ENCODE measurements around the gene CD151. TPM values are rescaled to one million over a fixed set of nuclear protein-coding genes. Genes with fewer than 3 reads are reported as not detected.

CD151 gene
- total RNA-seq, 1 donor from 2014 or later, result 387 TPM

- H3K27me3 ChIP-seq (ENCODE audit: low read depth), result no peaks in the 10 kb centered on the region
- H3K36me3 ChIP-seq, result peaks cover 38% of the 10 kb centered on the region
- DNase-seq (no peak), ATAC-seq (no peak)
- no peaks in the 10 kb centered on the region for H3K9me3 ChIP-seq
- no peaks in the 10 kb centered on the region for H3K4me1 ChIP-seq
- H3K27ac ChIP-seq, result no peak overlapping the region
- TF ChIP-seq CTCF (IDR thresholded peaks at IDR 0.05), result no peak
- H3K4me3 ChIP-seq, result no peak overlapping the region
- intact Hi-C loops (cut with DNase I), result no loop called here
These were observed 36.8 kb downstream of the CD151 start for GRCh38 chr11:869399-870126.

- H3K4me3 ChIP-seq, result no peak overlapping the region
- H3K9me3 ChIP-seq, result no peaks in the 10 kb centered on the region
- no peak overlapping the region for H3K27ac ChIP-seq
- DNase-seq, result no peak
- H3K36me3 ChIP-seq, result peaks cover 33% of the 10 kb centered on the region
- no peak for ATAC-seq
- no peak for TF ChIP-seq CTCF (IDR thresholded peaks at IDR 0.05)
- intact Hi-C loops (cut with DNase I), result no loop called here
- H3K4me1 ChIP-seq, result no peaks in the 10 kb centered on the region
- H3K27me3 ChIP-seq (ENCODE audit: low read depth), result no peaks in the 10 kb centered on the region
These were observed 37.3 kb downstream of the CD151 start for GRCh38 chr11:870127-870413.

- Histone ChIP-seq H3K4me3 (no peak overlapping the region), H3K27ac (no peak overlapping the region), H3K27me3 (ENCODE audit: low read depth) (no peaks in the 10 kb centered on the region), H3K4me1 (no peaks in the 10 kb centered on the region), H3K9me3 (no peaks in the 10 kb centered on the region), H3K36me3 (peaks cover 29% of the 10 kb centered on the region)
- ATAC-seq, result no peak
- TF ChIP-seq CTCF (IDR thresholded peaks at IDR 0.05), result no peak
- DNase-seq, result no peak
- intact Hi-C loops (cut with DNase I), result no loop called here
These were observed 37.7 kb downstream of the CD151 start for GRCh38 chr11:870418-870817.

- intact Hi-C loops (cut with DNase I), result no loop called here
- ATAC-seq, result no peak
These were observed 38.7 kb downstream of the CD151 start for GRCh38 chr11:871472-871871.

GRCh38 chr11:872799-873198, 40.0 kb downstream of the CD151 start:
- Histone ChIP-seq H3K36me3 (peaks cover 11% of the 10 kb centered on the region), H3K27me3 (ENCODE audit: low read depth) (no peaks in the 10 kb centered on the region), H3K27ac (no peak overlapping the region), H3K4me1 (no peaks in the 10 kb centered on the region), H3K4me3 (no peak overlapping the region), H3K9me3 (no peaks in the 10 kb centered on the region)
- no peak for ATAC-seq
- no peak for TF ChIP-seq CTCF (IDR thresholded peaks at IDR 0.05)
- no peak for DNase-seq
- intact Hi-C loops (cut with DNase I), result no loop called here

More at GRCh38 chr11:871472-871871, 38.7 kb downstream of the CD151 start:
- no peak for DNase-seq
- no peaks in the 10 kb centered on the region for H3K4me1 ChIP-seq
- H3K27ac ChIP-seq, result no peak overlapping the region
- H3K4me3 ChIP-seq, result no peak overlapping the region
- no peaks in the 10 kb centered on the region for H3K27me3 ChIP-seq (ENCODE audit: low read depth)
- no peak for TF ChIP-seq CTCF (IDR thresholded peaks at IDR 0.05)
- H3K9me3 ChIP-seq, result no peaks in the 10 kb centered on the region
- H3K36me3 ChIP-seq, result peaks cover 19% of the 10 kb centered on the region

Measured in lower lobe of right lung (tissue), 2 donors.